Measurements from ENCODE around the gene CAPN7.
"Not testable (repeated sequence)": the region's sequence is repeated elsewhere in the genome, so short reads cannot be mapped to it uniquely, and the experiment has no call there.

Gene CAPN7

GRCh38 chr3:15205934-15206661, at the start of gene CAPN7:
Gene CAPN7 (plus strand): TSS chr3:15206246. CDS start chr3:15206496, 250 bp downstream.
- no peak for FAIRE-seq

DNA sequence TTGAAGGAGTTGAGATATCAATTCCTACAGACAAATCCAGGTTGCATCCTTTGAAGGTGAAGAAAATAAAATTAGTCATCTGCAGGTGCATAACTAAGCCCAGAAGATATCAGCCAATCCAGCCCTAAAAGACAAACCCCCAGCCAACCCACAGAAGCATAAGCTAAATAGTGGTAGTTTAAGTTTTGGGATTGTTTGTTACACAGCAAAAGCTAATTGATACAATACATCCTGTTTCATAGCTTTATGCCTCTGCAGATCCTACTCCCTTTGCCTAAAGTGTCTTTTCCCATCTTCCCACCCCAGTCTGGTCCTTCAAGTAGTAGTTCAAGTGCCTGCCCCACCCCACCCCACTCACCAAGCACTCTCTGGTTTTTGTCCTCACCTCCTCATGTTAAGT, 48.6 kb upstream of the CAPN7 start:
- FAIRE-seq, result no peak

DNA sequence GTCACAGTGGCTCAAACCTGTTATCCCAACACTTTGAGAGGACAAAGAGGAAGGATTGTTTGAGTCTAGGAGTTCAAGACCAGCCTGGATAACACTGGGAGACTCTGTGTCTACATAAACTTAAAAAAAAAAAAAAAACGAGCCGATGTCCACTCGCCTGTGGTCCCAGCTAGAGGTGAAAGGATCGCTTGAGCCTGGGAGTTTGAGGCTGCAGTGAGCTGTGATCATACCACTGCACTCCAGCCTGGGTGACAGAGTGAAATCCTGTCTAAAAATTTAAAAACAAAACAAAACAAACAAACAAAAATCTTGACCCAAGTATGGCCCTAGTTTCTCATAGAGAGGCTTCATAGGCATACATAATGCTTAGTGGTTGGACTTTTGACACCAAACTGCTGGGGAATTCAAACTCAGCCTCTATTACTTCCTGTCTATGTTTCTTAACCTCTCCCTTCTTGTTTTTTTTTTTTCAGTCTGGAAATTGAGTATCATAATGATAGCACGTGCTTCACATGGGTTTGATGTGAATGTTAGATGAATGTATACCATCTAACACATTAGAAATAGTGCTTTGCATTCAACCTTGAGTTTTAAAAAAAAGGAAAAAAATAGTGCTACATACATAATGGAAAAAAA, 46.4 kb upstream of the CAPN7 start:
- no peak for FAIRE-seq

GRCh38 chr3:15160662-15161061, 45.4 kb upstream of the CAPN7 start:
- no peak for FAIRE-seq

- no peak for FAIRE-seq
These were observed 44.9 kb upstream of the CAPN7 start for GRCh38 chr3:15161133-15161532.

GRCh38 chr3:15163656-15164055, 42.4 kb upstream of the CAPN7 start:
- FAIRE-seq, result not testable (repeated sequence)

DNA sequence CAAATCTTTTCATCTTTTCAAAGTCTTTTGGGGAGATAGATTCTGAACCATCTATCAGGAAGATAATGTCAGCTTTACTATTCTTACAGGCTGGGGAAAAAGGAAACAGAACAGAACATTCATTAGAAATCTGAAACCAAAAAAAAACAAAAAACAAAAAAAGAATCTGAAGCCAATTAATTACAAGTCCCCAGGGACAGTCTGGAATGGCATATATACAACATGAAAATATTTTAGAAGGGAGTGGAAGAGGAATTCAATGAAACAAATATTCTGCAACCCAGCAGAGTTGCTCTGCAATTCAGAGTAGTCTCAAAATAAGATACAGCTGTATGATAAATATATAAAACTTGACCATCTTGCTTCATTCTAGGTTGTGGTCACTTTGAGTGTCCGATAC, 41.7 kb upstream of the CAPN7 start:
- FAIRE-seq, result no peak

DNA sequence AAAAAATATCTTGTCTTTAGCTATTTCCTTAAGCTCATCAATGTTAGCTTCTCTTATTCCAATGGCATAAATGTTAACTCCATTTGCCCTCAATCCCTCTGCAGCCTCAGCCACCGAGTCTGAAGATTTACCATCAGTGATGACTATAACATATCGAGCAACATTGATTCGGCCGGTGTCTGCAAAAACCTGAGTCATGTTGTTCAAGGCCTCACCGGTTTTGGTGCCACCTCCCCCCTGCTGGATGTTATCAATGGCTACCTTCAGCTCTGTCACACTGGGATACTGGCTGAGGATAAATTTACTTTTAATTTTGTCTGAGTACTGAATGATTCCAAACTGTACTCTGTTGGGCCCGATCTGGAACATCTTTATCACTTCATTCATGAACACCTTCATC, 41.0 kb upstream of the CAPN7 start:
- FAIRE-seq, result no peak

DNA sequence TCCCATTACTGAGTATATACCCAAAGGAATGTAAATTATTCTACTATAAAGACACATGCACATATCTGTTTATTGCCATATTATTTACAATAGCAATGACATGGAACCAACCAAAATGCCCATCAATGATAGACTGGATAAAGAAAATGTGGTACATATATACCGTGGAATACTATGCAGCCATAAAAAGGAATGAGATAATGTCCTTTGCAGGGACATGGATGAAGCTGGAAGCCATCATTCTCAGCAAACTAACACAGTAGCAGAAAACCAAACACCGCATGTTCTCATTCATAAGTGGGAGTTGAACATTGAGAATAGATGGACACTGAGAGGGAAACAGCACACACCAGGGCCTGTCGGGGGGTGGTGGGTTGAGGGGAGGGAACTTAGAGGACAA, 39.7 kb upstream of the CAPN7 start:
- FAIRE-seq, result not testable (repeated sequence)

DNA sequence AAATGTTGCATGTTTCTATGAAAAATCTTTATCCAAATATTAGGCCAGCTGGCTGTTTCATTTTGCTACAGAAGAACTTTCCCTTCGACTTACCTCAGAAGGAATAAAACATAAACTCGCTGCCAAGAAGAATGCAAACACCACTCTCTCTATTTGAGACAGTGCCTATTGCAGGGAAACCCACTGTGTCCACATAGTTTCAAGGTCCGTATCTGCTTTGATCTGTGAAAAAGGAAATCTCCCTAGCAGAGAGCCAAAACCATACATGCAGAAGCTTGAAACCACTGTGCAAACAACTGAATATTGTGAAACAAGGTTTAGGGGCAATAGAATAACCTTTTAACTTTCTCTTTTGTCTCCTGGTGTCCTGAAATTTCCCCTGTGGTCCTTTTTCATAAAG, 35.0 kb upstream of the CAPN7 start:
- no peak for FAIRE-seq

GRCh38 chr3:15172806-15173205, 33.2 kb upstream of the CAPN7 start:
- FAIRE-seq, result no peak

- FAIRE-seq, result no peak
These were observed 31.1 kb upstream of the CAPN7 start for GRCh38 chr3:15174953-15175352.

- no peak for FAIRE-seq
These were observed 30.4 kb upstream of the CAPN7 start for GRCh38 chr3:15175605-15176004.

GRCh38 chr3:15180042-15180611, 25.9 kb upstream of the CAPN7 start:
- FAIRE-seq, result no peak

DNA sequence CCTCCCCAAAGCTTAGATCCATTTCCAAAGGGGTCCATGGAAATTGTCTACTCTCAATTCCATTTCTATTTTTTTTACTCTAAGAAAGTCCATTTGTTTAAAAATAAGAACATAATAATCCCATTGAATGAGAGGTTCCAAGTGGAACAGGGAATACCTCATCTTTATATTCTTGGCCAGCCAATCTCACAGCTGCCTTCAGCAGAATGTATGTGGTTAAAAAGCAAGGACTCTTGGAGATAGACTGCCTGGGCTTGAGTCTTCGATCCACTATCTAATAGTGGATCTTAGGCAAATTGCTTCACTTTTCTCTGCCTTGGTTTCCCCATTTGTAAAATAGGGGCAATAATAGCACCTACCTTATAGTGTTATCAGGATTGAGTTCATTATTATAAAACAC, 24.5 kb upstream of the CAPN7 start:
- FAIRE-seq, result no peak

DNA sequence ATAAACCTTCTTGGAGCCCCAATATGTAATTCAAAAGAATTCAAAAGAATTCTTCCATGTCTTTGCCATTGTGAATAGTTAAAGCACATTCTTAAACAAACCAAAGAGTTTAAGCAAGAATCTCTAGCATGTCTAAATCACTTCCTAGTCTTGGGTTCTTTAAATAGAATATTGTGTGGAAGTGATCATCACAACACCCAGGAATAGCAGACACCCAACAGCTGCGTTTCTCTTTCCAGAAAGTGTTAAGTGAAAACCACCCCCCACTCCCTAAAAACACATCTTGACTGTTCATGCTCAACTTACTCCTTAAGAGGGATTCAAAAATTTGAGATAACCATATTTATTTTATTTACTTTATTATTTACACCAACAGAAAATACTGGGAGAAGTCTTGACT, 24.1 kb upstream of the CAPN7 start:
- no peak for FAIRE-seq

GRCh38 chr3:15183011-15183410, 23.0 kb upstream of the CAPN7 start:
- peak; percentile 55 for FAIRE-seq

DNA sequence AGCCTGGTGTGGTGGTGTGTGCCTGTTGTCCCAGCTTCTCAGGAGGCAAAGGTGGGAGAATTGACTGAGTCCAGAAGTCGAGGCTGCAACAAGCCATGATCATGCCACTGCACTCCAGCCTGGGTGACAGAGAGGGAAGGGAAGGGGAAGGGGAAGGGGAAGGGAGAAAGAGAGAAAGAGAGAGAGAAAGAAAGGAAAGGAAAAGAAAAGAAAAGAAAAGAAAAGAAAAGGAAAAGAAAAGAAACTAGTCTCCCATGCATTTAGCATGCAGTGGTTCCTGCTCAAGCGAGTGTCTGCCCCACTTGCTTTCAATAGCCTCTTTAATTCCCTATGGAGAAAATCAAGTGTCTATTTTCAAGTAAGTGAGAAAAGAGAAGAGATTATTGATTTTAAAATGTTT, 20.6 kb upstream of the CAPN7 start:
- no peak for FAIRE-seq

DNA sequence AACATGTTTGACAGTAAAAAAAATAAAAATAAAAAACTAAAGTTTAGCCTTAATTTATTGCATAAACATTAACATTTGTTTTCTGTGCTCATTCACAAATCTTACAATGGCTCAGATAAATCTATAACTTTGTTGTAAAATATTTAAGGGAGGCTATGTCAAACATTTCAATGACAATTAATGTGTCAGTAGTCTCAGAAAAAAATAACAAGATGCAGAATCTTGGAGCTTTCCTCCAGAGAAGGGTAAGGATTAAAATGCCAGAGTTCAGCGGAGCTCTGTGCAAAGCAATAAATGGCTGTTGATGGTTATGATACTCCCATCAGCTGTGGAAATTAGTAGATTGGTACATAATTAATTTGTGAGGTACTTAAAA, 20.0 kb upstream of the CAPN7 start:
- FAIRE-seq, result no peak

DNA sequence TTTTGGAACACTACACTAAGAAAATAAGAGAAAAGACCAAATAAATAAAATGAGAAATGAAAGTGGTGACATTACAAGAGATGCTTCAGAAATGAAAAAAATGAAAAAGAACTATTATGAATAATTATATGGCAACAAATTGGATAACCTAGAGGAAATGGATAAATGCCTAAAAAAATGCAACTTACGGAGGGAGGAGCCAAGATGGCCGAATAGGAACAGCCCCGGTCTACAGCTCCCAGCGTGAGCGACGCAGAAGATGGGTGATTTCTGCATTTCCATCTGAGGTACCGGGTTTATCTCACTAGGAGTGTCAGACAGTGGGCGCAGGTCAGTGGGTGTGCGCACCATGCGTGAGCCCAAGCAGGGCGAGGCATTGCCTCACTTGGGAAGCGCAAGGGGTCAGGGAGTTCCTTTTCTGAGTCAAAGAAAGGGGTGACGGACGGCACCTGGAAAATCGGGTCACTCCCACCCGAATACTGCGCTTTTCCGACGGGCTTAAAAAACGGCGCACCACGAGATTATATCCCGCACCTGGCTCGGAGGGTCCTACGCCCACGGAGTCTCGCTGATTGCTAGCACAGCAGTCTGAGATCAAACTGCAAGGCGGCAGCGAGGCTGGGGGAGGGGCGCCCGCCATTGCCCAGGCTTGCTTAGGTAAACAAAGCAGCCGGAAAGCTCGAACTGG, 19.4 kb upstream of the CAPN7 start:
- not testable (repeated sequence) for FAIRE-seq

- no peak for FAIRE-seq
These were observed 8.6 kb upstream of the CAPN7 start for GRCh38 chr3:15197340-15198029.

DNA sequence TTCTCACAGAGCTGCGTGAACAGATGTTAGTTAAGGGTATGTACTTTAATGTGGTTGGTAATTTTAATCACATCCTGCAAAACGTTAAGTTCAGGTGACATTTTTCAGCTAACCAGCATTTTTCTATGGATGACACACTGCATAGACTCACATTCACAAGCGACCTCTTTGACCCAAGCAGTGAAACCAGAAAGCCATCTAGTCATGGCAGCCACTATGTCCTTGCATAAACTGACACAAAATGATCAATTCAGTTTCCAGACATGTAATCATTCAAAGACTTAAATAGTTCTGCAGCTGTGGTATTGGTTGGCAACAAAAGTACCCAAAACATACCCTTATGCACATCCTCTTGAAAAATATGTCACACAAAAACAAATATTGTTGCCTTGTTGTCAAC, 7.4 kb upstream of the CAPN7 start:
- FAIRE-seq, result no peak

- no peak for FAIRE-seq
These were observed 6.4 kb upstream of the CAPN7 start for GRCh38 chr3:15199493-15200105.

Data from colon (tissue), 2 donors.